ENCODE results near the gene GPC6.

The GPC6 gene

DNA sequence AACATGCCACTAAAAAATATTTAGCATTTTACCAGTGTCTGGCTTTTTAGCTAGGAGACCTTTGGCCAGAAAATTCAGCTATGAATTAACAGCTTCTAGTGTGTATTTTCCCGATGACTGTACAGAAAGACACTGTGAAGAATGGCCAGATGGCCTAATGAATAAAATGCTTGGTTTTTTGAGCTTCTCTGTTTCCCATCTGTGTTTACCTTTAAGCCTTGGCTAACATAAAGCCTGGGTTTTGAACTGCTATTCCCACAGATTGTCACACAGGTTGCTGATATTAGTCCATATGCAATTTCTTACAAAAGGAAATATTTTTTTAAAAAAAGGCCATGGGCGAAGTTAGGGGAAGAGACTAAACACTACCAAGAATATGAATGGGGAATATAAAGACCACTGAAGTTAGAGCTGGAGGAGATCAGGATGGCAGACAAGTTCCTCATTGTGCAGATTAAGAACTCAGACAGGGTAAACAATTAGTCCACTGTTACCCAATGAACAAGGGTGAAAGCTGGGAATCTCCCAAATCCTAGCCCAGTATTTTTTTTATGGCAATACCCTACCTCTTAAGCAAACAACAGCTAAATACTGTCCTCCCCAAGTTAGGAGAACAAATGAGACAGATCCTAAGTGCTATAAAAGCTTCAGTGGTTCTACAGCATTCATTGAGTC, 1157.8 kb downstream of the GPC6 start:
- H4K20me1 ChIP-seq (ENCODE audit: low read depth, low read length): no peaks in the 10 kb centered on the region
- H3K79me2 ChIP-seq (ENCODE audit: insufficient read depth, low read length): no peaks in the 10 kb centered on the region
- H3K4me3 ChIP-seq (ENCODE audit: insufficient read depth, low read length, poor library complexity, severe bottlenecking): no peak overlapping the region
- TF ChIP-seq, protein P1, sequence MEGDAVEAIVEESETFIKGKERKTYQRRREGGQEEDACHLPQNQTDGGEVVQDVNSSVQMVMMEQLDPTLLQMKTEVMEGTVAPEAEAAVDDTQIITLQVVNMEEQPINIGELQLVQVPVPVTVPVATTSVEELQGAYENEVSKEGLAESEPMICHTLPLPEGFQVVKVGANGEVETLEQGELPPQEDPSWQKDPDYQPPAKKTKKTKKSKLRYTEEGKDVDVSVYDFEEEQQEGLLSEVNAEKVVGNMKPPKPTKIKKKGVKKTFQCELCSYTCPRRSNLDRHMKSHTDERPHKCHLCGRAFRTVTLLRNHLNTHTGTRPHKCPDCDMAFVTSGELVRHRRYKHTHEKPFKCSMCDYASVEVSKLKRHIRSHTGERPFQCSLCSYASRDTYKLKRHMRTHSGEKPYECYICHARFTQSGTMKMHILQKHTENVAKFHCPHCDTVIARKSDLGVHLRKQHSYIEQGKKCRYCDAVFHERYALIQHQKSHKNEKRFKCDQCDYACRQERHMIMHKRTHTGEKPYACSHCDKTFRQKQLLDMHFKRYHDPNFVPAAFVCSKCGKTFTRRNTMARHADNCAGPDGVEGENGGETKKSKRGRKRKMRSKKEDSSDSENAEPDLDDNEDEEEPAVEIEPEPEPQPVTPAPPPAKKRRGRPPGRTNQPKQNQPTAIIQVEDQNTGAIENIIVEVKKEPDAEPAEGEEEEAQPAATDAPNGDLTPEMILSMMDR (IDR thresholded peaks at IDR 0.05; ENCODE audit: insufficient read depth, low read length, poor library complexity, severe bottlenecking): no peak
- no peak for TF ChIP-seq EZH2phosphoT487 (conservative IDR thresholded peaks at IDR 0.05; ENCODE audit: low read length)
- H3K9me2 ChIP-seq (replicated peaks; ENCODE audit: insufficient read depth, low read length): no peaks in the 10 kb centered on the region
- no peak overlapping the region for H3K27ac ChIP-seq (ENCODE audit: low read depth, low read length)
- no peak overlapping the region for H2AFZ ChIP-seq (ENCODE audit: low read depth, low read length, severe bottlenecking)
- no peak overlapping the region for H3K9ac ChIP-seq (ENCODE audit: low read length)
- no peak overlapping the region for H3K4me2 ChIP-seq (ENCODE audit: low read depth, low read length, poor library complexity, severe bottlenecking)
- no peaks in the 10 kb centered on the region for H3K9me3 ChIP-seq (ENCODE audit: insufficient read depth, low read length)
- no peaks in the 10 kb centered on the region for H3K27me3 ChIP-seq (ENCODE audit: low read length)
- H3F3A ChIP-seq (ENCODE audit: insufficient read depth): no peaks in the 10 kb centered on the region
- H3K36me3 ChIP-seq (ENCODE audit: low read length): no peaks in the 10 kb centered on the region

DNA sequence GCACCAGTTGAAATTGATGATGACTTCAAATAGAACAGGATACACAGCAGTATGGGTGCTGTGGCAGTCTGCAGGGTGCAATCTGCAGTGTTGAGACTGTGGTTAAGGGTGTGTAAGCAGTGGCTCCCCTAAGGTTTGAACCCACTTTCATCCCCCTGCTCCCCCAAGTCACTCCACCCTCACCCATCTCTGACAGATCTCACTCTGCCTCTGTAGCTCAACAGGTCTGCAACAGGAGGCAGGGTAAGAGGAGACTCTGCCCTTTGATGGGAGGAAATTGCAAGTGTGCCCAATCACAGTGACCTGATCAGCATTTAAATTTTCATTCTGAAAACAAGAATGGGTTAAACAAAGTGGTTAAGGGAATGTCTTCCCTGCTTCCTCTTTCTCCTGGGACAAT, 1160.4 kb downstream of the GPC6 start:
- Histone ChIP-seq H3K4me2 (ENCODE audit: low read depth, low read length, poor library complexity, severe bottlenecking) (no peak overlapping the region), H4K20me1 (ENCODE audit: low read depth, low read length) (no peaks in the 10 kb centered on the region), H3K4me3 (ENCODE audit: insufficient read depth, low read length, poor library complexity, severe bottlenecking) (no peak overlapping the region), H3K36me3 (ENCODE audit: low read length) (no peaks in the 10 kb centered on the region), H3K9me3 (ENCODE audit: insufficient read depth, low read length) (no peaks in the 10 kb centered on the region), H3K9ac (ENCODE audit: low read length) (no peak overlapping the region), H3K9me2 (replicated peaks; ENCODE audit: insufficient read depth, low read length) (no peaks in the 10 kb centered on the region), H3K79me2 (ENCODE audit: insufficient read depth, low read length) (no peaks in the 10 kb centered on the region), H3F3A (ENCODE audit: insufficient read depth) (no peaks in the 10 kb centered on the region), H2AFZ (ENCODE audit: low read depth, low read length, severe bottlenecking) (no peak overlapping the region), H3K27ac (ENCODE audit: low read depth, low read length) (no peak overlapping the region), H3K27me3 (ENCODE audit: low read length) (no peaks in the 10 kb centered on the region)
- TF ChIP-seq EZH2phosphoT487 (conservative IDR thresholded peaks at IDR 0.05; ENCODE audit: low read length): no peak
- TF ChIP-seq, protein P1 (IDR thresholded peaks at IDR 0.05; ENCODE audit: insufficient read depth, low read length, poor library complexity, severe bottlenecking): no peak

DNA sequence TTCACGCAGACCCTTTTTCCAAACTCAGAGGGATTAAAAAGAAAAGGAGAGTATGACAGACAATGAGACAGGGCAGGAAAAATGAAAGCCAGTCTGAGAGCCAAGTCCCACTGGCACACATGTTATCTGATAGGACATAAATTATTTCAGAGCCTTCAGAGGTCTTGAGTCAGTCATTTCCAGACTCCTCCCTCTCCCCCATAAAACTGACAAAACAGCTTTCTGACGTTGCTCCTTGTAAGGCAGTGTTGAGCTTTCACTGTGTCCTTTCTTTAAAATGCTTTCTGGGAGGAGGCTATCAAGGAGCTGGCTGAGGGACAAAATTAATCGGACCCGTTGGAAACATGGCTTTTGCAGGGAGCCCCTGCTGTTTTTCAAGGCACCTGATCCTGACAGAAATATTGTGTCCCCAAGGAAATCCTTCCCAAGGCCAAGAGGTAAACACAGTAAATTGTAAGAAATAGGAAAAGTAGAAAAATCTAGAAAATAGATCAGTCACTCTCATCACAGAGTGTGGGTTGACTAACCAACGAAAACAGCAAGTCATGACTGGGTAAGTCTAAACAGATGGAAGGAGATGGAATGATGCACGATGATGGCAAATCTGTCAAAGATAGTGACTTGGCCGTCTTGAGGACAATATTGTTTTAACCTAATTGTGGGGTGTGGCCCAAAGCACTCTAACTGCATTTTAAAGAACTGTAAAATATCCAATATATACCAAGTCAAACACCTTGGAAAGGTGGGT, 1163.2 kb downstream of the GPC6 start:
- no peak overlapping the region for H3K4me2 ChIP-seq (ENCODE audit: low read depth, low read length, poor library complexity, severe bottlenecking)
- H3K27ac ChIP-seq (ENCODE audit: low read depth, low read length): no peak overlapping the region
- H3K9me3 ChIP-seq (ENCODE audit: insufficient read depth, low read length): no peaks in the 10 kb centered on the region
- H3K9ac ChIP-seq (ENCODE audit: low read length): no peak overlapping the region
- H4K20me1 ChIP-seq (ENCODE audit: low read depth, low read length): no peaks in the 10 kb centered on the region
- H3K4me3 ChIP-seq (ENCODE audit: insufficient read depth, low read length, poor library complexity, severe bottlenecking): no peak overlapping the region
- no peaks in the 10 kb centered on the region for H3F3A ChIP-seq (ENCODE audit: insufficient read depth)
- no peaks in the 10 kb centered on the region for H3K9me2 ChIP-seq (replicated peaks; ENCODE audit: insufficient read depth, low read length)
- H3K36me3 ChIP-seq (ENCODE audit: low read length): no peaks in the 10 kb centered on the region
- H3K27me3 ChIP-seq (ENCODE audit: low read length): no peaks in the 10 kb centered on the region
- H3K79me2 ChIP-seq (ENCODE audit: insufficient read depth, low read length): no peaks in the 10 kb centered on the region
- no peak for TF ChIP-seq EZH2phosphoT487 (conservative IDR thresholded peaks at IDR 0.05; ENCODE audit: low read length)
- TF ChIP-seq, protein P1 (IDR thresholded peaks at IDR 0.05; ENCODE audit: insufficient read depth, low read length, poor library complexity, severe bottlenecking): no peak
- no peak overlapping the region for H2AFZ ChIP-seq (ENCODE audit: low read depth, low read length, severe bottlenecking)
